HepG2 (cell line): Measurements from ENCODE around the gene ACSS1.

Source experiments
- CTCF ChIP-seq: sonication (generic); formaldehyde crosslinking; IDR thresholded peaks from 2 replicates; pipeline ENCODE4 v1.5.0; 2020; ENCODE audit warnings: mild to moderate bottlenecking, missing genetic modification reagents, moderate library complexity
- EZH2 ChIP-seq: conservative IDR thresholded peaks from 2 replicates; pipeline ENCODE4 v1.6.1; 2012; ENCODE audit warnings: mild to moderate bottlenecking, low read depth, low read length, moderate library complexity
- HNRNPK ChIP-seq: fragments of 200-400 bp; formaldehyde crosslinking; IDR thresholded peaks from 2 replicates; pipeline ENCODE4 v1.6.1; 2018; ENCODE audit warnings: low read length, low read depth, moderate library complexity, mild to moderate bottlenecking; ENCODE audit not compliant: poor library complexity, severe bottlenecking
- PCBP1 ChIP-seq: fragments of 200-400 bp; formaldehyde crosslinking; IDR thresholded peaks from 2 replicates; pipeline ENCODE4 v1.6.1; 2017; ENCODE audit warnings: mild to moderate bottlenecking, low read depth, low read length, borderline replicate concordance
- RARA ChIP-seq: IDR thresholded peaks from 2 replicates; pipeline ENCODE4 v1.6.1; 2016; ENCODE audit warnings: missing genetic modification reagents, missing compliant biosample characterization
- RXRA ChIP-seq: sonication (generic); formaldehyde crosslinking; IDR thresholded peaks from 2 replicates; pipeline ENCODE4 v1.5.1; 2020; ENCODE audit warnings: missing genetic modification reagents
- SIN3A ChIP-seq: IDR thresholded peaks from 2 replicates; pipeline ENCODE4 v1.6.1; 2011; ENCODE audit warnings: low read depth, mild to moderate bottlenecking, control low read depth, low read length, borderline replicate concordance
- SMAD3 ChIP-seq: sonication (generic); formaldehyde crosslinking; IDR thresholded peaks from 2 replicates; pipeline ENCODE4 v1.4.0; 2020; ENCODE audit warnings: missing genetic modification reagents
- TAF1 ChIP-seq: sonication (generic); formaldehyde crosslinking; IDR thresholded peaks from 2 replicates; pipeline ENCODE4 v1.4.0; 2020; ENCODE audit warnings: missing genetic modification reagents
- TEAD2 ChIP-seq: sonication (generic); formaldehyde crosslinking; IDR thresholded peaks from 2 replicates; pipeline ENCODE4 v1.9.0; 2021; ENCODE audit warnings: missing genetic modification reagents
- YY1 ChIP-seq: IDR thresholded peaks from 2 replicates; pipeline ENCODE4 v1.6.1; 2011; ENCODE audit warnings: low read length, low read depth, moderate library complexity, mild to moderate bottlenecking; ENCODE audit not compliant: insufficient read depth, insufficient replicate concordance
- ZNF143 ChIP-seq: sonication (generic); formaldehyde crosslinking; IDR thresholded peaks from 2 replicates; pipeline ENCODE4 v1.4.0; 2020; ENCODE audit warnings: missing genetic modification reagents
- ZNF274 ChIP-seq: sonication (generic); formaldehyde crosslinking; IDR thresholded peaks from 2 replicates; pipeline ENCODE4 v1.5.1; 2020; ENCODE audit warnings: mild to moderate bottlenecking, missing genetic modification reagents
- ZSCAN22 ChIP-seq: sonication (generic); formaldehyde crosslinking; IDR thresholded peaks from 2 replicates; pipeline ENCODE4 v1.4.0; 2020; ENCODE audit warnings: mild to moderate bottlenecking, missing genetic modification reagents

GRCh38 chr20:24972341-24972740 is 85.6 kb downstream of the ACSS1 start:
- TF ChIP-seq TEAD2 (CRISPR knock-in tag) (no peak), TAF1 (CRISPR knock-in tag) (no peak), ZNF143 (CRISPR knock-in tag) (no peak), CTCF (CRISPR knock-in tag) (no peak), PCBP1 (no peak), ZSCAN22 (CRISPR knock-in tag) (no peak), SIN3A (no peak), SMAD3 (CRISPR knock-in tag) (no peak), RARA (no peak), RXRA (no peak), EZH2 (no peak), YY1 (no peak), ZNF274 (CRISPR knock-in tag) (no peak), HNRNPK (no peak)
